Activated CD4-positive, alpha-beta T cell treated with anti-CD3 and anti-CD28 coated beads, Interleukin-2, amount 50 U/mL, for 4 hours (primary cell): ENCODE measurements around the gene SRGAP1.
"Not testable (repeated sequence)": the region's sequence is repeated elsewhere in the genome, so short reads cannot be mapped to it uniquely, and the experiment has no call there.

Experiments used
- DNase-seq, 2 experiments: peaks; one replicate each; pipeline ENCODE4 v3.0.0-alpha.2; 2020

SRGAP1 gene

DNA sequence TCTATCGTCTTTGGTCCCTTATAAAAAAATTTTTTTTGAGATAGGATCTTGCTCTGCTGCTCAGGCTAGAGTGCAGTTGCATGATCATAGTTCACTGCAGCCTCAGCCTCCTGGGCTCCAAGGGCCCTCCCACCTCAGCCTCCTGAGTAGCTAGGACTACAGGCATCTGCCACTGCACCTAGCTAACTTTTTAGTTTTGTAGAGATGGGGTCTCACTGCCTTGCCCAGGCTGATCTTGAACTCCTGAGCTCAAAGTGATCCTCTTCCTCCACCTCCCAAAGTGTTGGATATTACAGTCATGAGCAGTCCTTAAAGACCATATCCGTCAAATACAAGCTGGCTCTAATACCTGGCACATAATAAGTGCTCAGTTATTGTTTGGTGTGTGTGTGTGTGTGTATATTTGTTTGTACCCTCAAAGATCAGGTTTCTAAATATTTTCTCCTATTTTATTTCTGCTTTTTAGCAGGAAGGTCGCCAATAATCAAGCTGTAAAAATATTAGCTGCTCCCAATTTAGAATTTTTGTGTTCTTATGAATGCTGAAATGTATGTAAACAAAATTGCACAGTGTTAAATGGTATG lies 30.5 kb downstream of the SRGAP1 start:
- DNase-seq: no peak

GRCh38 chr12:63875703-63876102 lies 31.2 kb downstream of the SRGAP1 start:
- no peak for DNase-seq

- DNase-seq: no peak
Measured at GRCh38 chr12:63876980-63877379, 32.5 kb downstream of the SRGAP1 start.

- no peak for DNase-seq
Measured at GRCh38 chr12:63877693-63878092, 33.2 kb downstream of the SRGAP1 start.

DNA sequence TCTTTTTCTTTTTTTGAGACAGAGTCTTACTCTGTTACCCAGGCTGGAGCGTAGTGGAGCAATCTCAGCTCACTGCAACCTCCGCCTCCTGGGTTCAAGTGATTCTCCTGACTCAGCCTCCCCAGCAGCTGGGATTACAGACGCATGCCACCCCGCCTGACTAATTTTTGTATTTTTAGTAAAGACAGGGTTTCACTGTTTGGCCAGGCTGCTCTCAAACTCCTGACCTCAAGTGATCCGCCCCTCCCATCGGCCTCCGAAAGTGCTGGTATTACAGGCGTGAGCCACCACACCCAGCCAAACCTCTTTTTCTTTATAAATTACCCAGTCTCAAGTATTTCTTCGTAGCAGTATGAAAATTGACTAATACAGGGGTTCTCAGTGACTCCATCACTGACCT lies 35.7 kb downstream of the SRGAP1 start:
- not testable (repeated sequence) for DNase-seq

GRCh38 chr12:63880742-63881263 lies 36.3 kb downstream of the SRGAP1 start:
- DNase-seq: no peak

DNA sequence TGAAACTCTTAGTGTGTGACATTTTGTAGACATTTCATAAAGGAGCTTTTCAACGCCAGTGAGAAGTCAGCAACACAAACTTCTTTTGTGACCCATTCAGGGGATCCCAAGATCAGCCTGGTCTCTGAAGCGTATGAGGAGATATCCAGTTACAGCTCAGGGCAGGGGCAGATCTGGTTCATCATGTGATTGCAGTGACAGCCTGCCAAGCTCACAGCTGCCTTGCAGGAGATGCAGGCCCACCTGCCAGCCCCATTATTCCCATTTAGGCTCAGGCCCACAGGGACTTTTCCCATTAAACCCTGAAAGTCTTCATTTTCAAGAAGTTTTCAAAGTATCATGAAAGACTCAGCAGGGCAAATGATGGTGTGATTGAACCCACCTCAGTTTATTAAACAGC lies 38.3 kb downstream of the SRGAP1 start:
- DNase-seq: no peak

- no peak for DNase-seq
Measured at GRCh38 chr12:63885401-63885800, 40.9 kb downstream of the SRGAP1 start.

GRCh38 chr12:63888908-63889635 lies 44.6 kb downstream of the SRGAP1 start:
- DNase-seq: no peak

DNA sequence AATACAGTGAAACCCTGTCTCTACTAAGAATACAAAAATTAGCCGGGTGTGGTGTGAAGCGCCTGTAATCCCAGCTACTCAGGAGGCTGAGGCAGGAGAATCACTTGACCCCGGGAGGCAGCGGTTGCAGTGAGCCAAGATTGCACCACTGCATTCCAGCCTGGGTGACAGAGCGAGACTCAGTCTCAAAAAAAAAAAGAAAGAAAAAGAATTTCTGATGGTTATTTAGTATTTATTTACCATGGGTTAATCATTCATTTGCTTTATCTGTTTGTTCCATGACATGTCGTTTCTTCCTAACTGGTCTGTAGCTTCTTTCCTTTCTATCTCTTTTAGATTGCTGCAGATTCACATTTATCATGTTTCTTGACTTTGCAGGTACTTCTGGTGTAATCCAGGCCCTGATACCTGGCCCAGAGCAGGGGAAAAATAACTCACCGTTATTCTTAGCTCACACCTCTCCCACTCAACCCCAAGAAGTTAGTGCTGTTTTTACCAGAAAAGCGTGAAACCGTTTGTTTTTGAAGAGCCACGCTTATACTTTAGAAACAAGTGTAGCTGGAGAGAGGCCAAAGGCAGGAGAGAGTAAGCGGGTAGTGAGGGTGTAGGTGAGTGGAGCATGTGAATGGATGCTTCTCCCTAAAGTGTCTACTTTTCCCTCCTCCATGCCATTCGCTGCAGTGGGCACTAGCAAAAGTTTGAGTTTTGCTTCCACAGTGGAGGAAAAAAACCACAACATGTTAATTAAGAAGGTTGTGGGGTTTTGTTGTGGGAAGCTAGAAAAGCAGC lies 45.4 kb downstream of the SRGAP1 start:
- DNase-seq: no peak

GRCh38 chr12:63893170-63893569 lies 48.7 kb downstream of the SRGAP1 start:
- no peak for DNase-seq

- DNase-seq: no peak
Measured at GRCh38 chr12:63894132-63894531, 49.6 kb downstream of the SRGAP1 start.

- no peak for DNase-seq
Measured at GRCh38 chr12:63895841-63896240, 51.3 kb downstream of the SRGAP1 start.

DNA sequence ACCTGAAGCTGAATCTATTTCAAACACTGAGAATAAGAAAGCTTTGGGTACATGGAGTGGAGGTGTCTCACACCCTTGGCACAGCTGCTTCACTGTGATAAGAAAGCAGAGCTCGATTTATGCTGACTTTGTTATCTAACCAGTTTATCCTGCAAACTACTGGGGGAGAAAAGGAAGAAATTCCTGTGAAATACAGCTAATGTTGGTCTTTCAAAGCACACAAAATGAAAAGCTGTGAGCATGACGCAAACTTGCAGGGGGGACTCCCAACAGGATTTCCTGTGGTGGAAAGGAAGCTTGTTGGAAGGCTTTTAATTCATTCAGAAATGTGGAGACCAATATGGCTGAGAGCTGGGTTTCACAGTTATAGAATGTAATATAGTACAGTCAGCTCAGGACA lies 53.4 kb downstream of the SRGAP1 start:
- no peak for DNase-seq

GRCh38 chr12:63898764-63899337 lies 54.4 kb downstream of the SRGAP1 start:
- no peak for DNase-seq

DNA sequence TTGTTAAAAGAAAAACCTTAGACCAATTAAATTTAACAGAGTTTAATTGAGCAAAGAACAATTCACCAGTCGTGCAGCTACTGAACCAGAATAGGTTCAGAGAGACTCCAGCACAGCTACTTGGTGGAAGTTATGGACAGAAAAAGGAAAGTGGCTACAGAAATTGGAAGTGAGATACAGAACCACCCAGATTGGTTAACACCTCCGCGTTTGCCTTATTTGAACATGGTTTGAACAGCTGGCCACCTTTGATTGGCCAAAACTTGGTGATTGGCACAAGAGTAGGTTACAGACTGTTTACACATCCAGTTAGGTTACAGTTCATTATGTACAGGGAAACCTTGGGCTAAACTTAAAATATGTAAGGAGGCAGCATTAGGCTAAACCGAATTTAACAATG lies 54.9 kb downstream of the SRGAP1 start:
- DNase-seq: no peak

DNA sequence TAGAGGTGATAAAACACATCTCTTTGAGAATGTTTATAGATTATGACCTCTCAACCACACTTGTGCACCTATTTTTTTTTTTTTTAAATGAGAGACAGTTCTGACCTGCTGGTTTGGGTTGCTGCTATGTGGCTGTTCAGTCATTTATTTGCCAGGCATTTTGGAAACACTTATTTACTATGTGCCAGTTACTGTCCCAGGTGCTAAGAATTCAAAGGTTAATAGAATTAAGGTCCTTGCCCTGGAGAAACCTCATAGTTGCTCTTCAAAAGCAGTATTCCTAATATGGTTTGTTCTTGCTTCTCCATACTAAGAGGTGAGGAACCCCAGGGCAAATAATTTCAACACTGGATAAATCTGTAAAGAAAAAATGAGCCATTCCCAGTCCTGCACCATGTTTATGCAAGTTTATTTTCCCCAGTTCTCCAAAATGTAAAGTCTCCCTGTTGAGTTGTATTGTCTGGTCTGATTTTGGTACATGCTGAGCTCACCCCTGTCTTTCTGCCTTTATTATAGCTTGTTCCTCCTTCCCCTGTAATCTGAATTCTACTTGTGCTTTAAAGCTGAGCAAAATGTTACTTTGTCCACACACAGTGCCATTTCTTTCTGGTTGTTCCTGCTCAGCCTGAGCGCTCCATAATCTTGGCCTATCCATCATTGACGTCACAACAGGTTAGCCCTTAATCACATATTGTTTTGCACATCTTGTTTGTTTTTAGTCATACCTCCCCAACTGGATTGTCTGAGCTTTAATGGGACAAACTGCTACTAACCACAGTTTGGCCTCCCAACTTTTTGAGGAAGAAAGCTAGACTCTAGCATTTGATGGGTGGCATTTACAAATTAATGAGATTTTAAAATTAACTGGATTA lies 56.7 kb downstream of the SRGAP1 start:
- no peak for DNase-seq

DNA sequence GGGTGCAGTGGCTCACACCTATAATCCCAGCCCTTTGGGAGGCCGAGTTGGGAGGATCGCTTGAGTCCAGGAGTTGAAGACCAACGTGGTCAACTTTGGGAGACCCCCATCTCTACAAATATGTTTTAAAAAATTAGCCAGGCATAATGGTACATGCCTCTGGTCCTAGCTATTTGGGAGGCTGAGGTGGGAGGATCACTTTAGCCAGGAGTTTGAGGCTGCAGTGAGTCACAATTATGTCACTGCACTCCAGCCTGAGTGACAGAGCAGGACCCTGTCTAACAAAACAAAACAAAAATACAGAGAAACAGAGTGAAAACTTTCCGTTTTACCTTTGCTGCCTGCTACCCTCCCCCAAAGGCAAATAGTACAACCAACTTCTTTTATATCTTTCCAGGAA lies 60.2 kb downstream of the SRGAP1 start:
- DNase-seq: no peak

GRCh38 chr12:63905544-63905943 lies 61.0 kb downstream of the SRGAP1 start:
- no peak for DNase-seq

DNA sequence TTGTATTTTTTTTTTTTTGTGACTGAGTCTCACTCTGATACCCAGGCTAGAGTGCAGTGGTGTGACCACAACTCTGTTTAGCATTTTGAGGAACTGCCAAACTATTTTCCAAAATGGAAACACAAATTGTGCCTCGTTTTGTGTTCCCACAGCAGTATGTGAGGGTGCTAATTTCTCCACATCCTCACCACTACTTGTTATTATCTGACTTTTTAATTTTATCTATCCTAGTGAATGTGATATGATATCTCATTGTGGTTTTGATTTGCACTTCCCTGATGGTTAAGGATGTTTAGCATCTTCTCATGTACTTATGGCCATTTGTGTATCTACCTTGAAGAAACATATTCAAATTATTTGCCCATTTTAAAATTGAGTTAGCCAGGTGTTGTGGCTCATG lies 62.4 kb downstream of the SRGAP1 start:
- no peak for DNase-seq

GRCh38 chr12:63907561-63907960 lies 63.1 kb downstream of the SRGAP1 start:
- no peak for DNase-seq

GRCh38 chr12:63909746-63910145 lies 65.2 kb downstream of the SRGAP1 start:
- DNase-seq: no peak
